Measurements from ENCODE around the gene ZBTB46.

DNA sequence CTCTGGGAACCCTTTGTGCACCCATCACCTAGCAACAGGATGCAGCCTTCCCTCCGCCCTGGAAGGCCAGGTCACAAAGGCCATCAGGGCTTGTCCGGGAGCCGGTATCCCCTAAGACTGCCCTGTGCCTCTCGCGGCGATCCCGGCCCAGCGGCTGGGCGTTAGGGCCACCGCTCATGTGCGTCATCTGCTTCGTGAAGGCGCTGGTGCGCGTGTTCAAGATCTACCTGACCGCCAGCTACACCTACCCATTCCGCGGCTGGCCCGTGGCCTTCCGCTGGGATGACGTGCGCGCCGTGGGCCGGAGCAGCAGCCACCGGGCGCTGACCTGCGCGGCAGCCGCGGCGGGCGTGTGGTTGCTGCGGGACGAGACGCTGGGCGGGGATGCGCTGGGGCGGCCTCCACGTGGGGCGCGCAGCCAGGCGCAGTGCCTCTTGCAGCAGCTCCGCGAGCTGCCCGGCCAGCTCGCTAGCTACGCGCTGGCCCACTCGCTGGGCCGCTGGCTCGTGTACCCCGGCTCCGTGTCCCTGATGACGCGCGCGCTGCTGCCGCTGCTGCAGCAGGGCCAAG, 30.4 kb upstream of the ZBTB46 start, which contains the start of gene ABHD16B:
- TF ChIP-seq CTCF (IDR thresholded peaks at IDR 0.05), result no peak
- no peak for TF ChIP-seq POLR2A (IDR thresholded peaks at IDR 0.05)

Data from tibial nerve (tissue), 3 donors.